Measurements from ENCODE around the gene WWTR1.

GRCh38 chr3:149634573-149634972, 23.3 kb downstream of the WWTR1 start:
- no peak for TF ChIP-seq CTCF (optimal IDR thresholded peaks at IDR 0.05 in 1 of 3, IDR thresholded peaks at IDR 0.05 in 1 of 3, conservative IDR thresholded peaks at IDR 0.05 in 1 of 3; ENCODE audit: extremely low read depth in 1 of 3, insufficient read depth in 2 of 3, low read length in 3 of 3)
- no peak for TF ChIP-seq EZH2 (IDR thresholded peaks at IDR 0.05; ENCODE audit: low read length)
